B cell (primary cell): ENCODE measurements around the gene CCDC85C.

ENCODE experiments used
- EZH2 ChIP-seq: IDR thresholded peaks from 2 replicates; pipeline ENCODE4 v1.6.1; 2012; ENCODE audit warnings: borderline replicate concordance, low read depth, mild to moderate bottlenecking, moderate library complexity, low read length; ENCODE audit not compliant: insufficient read depth, poor library complexity, severe bottlenecking
- TF ChIP-seq, protein P1 (sequence below): fragments of 200-600 bp; IDR thresholded peaks from one replicate; pipeline ENCODE4 v1.8.0; 2022; ENCODE audit warnings: antibody characterized with exemption, mild to moderate bottlenecking

DNA sequence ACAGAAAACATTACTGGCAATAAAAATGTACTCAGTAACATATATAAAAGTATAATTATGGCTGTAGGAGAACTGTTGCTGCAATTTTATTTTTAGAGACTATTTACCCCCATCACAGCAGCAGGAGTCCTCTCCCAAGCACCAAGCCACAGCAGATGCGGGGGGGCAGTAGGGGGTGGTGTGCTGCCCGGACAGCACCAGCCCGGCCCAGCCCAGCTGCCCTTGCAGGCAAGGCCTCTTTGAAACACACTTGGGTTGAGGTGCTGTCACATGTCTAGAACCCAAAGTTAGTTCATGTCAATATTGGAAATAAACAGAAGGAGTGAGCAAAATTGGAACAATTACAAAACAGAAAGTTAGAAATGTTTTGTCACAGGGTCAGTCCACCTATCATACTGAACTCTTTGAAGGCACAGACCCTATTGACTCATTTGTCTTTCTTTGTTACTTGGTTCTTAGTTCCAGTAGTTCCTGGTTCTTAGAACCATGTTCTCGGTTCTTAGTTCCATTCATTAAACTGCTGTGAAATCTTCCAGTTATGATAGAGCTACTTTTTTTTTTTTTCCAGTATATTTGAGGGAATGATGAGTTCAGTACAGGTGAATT, 100.1 kb downstream of the CCDC85C start:
- no peak for TF ChIP-seq EZH2
- TF ChIP-seq, protein P1, sequence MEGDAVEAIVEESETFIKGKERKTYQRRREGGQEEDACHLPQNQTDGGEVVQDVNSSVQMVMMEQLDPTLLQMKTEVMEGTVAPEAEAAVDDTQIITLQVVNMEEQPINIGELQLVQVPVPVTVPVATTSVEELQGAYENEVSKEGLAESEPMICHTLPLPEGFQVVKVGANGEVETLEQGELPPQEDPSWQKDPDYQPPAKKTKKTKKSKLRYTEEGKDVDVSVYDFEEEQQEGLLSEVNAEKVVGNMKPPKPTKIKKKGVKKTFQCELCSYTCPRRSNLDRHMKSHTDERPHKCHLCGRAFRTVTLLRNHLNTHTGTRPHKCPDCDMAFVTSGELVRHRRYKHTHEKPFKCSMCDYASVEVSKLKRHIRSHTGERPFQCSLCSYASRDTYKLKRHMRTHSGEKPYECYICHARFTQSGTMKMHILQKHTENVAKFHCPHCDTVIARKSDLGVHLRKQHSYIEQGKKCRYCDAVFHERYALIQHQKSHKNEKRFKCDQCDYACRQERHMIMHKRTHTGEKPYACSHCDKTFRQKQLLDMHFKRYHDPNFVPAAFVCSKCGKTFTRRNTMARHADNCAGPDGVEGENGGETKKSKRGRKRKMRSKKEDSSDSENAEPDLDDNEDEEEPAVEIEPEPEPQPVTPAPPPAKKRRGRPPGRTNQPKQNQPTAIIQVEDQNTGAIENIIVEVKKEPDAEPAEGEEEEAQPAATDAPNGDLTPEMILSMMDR = no peak
